T-helper 17 cell (primary cell): ENCODE results near the gene EDA. TPM values are rescaled to one million over a fixed set of nuclear protein-coding genes. Genes with fewer than 3 reads are reported as not detected.
"Not testable (repeated sequence)": the region's sequence is repeated elsewhere in the genome, so short reads cannot be mapped to it uniquely, and the experiment has no call there.

Experiments used
- ATAC-seq: fragments of 150-1000 bp; cut with Tn5 transposase; 2 replicates; pipeline ENCODE4 v1.10.0; 2021; ENCODE audit warnings: mild to moderate bottlenecking, moderate library complexity
- DNase-seq, 3 donors: peaks; one replicate each; pipeline versions ENCODE4 v3.0.0 to v3.0.0-alpha.2; 2020 to 2021
- H3K9me3 ChIP-seq: one replicate; pipeline ENCODE4 v1.7.0; 2013; ENCODE audit warnings: low read length, mild to moderate bottlenecking; ENCODE audit not compliant: control insufficient read depth, poor library complexity, severe bottlenecking
- H3K27ac Mint-ChIP-seq: one replicate; pipeline ENCODE4 v1.8.0; 2022; ENCODE audit warnings: mild to moderate bottlenecking, moderate library complexity, mixed read lengths
- H3K27me3 Mint-ChIP-seq: one replicate; pipeline ENCODE4 v1.8.0; 2022; ENCODE audit warnings: mixed read lengths
- H3K36me3 Mint-ChIP-seq: one replicate; pipeline ENCODE4 v1.8.0; 2022; ENCODE audit warnings: low read depth, mixed read lengths
- H3K4me1 Mint-ChIP-seq: one replicate; pipeline ENCODE4 v1.8.0; 2022; ENCODE audit warnings: mild to moderate bottlenecking, mixed read lengths
- H3K4me3 Mint-ChIP-seq: one replicate; pipeline ENCODE4 v1.8.0; 2022; ENCODE audit warnings: mild to moderate bottlenecking, moderate library complexity, mixed read lengths
- total RNA-seq, 4 donors: library from RNA in 2 of 4; stranded (reverse) in 2 of 4; gene quantifications; one replicate each; pipeline ENCODE4 v1.2.3 and lab custom pipeline; 2022 to 2026

Gene EDA
- total RNA-seq, 2 donors from 2014 or later, result 5.9 to 13.6 TPM

DNA sequence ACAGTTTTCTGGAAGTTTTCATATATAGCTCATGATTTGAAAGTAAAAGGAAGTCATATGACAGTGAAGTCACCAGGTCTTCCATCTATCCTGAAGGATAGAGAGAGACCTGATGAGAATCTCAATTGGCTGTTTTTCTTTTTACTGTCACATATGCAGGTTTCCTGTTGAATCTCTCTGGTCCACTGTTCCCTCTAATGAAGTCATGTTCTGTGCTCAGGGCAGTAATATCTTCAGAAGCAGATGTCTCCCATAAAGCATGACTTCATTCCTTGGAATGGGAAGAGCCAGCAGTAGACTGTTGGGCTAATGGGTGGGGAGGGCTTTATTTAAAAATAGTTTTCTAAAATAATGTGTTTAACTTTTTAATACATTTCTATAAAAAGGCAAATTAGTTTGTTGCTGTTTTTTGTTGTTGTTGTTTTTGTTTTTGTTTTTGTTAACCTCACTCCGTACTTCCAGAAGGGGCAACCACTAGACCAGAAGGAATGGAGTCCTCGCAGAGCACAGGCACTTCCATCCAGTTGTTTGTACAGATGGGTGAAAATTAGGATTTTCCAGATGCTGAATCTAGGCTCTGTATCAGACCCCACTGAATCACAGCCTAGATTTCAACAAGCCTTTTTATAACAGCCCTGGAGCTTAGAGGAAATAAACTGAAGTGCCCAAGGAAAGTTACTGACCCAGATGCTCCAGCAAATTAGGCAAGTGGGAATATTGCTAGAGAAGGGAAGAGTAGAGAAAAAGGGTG is 379.6 kb downstream of the EDA start:
- DNase-seq, result no peak
- no peaks in the 10 kb centered on the region for H3K4me1 Mint-ChIP-seq
- H3K9me3 ChIP-seq, result no peaks in the 10 kb centered on the region
- no peak overlapping the region for H3K4me3 Mint-ChIP-seq
- no peaks in the 10 kb centered on the region for H3K36me3 Mint-ChIP-seq
- no peak for ATAC-seq
- no peaks in the 10 kb centered on the region for H3K27me3 Mint-ChIP-seq
- H3K27ac Mint-ChIP-seq, result no peak overlapping the region

DNA sequence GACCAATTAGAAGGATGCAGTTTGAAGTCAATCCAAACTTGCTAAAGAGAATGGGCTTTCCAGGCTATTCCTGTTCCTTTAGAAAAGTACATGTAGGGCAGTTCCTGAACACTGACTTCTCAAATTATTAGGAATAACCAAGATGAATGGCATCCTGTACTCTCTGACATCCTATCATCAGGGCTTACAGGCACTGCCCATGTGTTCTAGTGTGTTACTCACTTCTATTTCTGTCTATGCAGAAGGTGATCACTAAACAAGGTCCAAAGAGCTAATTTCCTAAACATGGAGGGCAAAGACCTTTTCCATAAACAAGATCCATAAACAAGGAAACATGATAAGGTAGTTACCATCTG is 380.2 kb downstream of the EDA start:
- ATAC-seq, result no peak
- no peak for DNase-seq
- Mint-ChIP-seq H3K36me3 (no peaks in the 10 kb centered on the region), H3K27ac (no peak overlapping the region), H3K27me3 (no peaks in the 10 kb centered on the region), H3K4me1 (no peaks in the 10 kb centered on the region), H3K4me3 (no peak overlapping the region)
- no peaks in the 10 kb centered on the region for H3K9me3 ChIP-seq

DNA sequence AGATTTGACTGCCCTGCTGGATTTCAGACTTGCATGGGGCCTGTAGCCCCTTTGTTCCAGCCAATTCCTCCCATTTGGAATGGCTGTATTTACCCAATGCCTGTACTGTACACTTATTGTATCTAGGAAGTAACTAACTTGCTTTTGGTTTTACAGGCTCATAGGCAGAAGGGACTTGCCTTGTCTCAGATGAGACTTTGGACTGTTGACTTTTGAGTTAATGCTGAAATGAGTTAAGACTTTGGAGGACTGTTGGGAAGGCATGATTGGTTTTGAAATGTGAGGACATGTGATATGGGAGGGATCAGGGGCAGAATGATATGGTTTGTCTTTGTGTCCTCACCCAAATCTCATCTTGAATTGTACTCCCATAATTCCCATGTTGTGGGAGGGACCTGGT is 382.4 kb downstream of the EDA start:
- H3K4me3 Mint-ChIP-seq, H3K4me1 Mint-ChIP-seq, ATAC-seq, DNase-seq, H3K36me3 Mint-ChIP-seq, H3K9me3 ChIP-seq, H3K27ac Mint-ChIP-seq, H3K27me3 Mint-ChIP-seq: not testable (repeated sequence)

DNA sequence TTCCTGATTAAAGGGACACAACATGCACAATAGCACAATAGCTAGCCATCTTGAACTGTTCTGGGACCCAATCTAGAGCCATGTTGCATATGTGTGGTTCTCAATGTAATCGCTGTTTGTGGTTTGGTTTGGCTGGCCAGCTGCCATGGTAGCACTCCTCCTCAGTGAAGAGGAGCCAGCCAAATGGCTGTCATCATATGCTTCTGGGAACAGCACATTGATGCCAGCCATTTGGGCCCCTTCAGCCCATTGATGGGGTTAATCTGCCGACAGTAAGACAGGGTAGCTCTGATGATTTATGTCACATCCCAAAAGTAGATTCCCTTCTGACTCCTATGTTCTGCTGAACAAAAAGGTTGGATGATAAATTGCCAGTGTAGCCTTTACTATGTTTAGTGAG is 385.4 kb downstream of the EDA start:
- no peaks in the 10 kb centered on the region for H3K9me3 ChIP-seq
- H3K36me3 Mint-ChIP-seq, result no peaks in the 10 kb centered on the region
- H3K27me3 Mint-ChIP-seq, result no peaks in the 10 kb centered on the region
- no peak overlapping the region for H3K27ac Mint-ChIP-seq
- DNase-seq (no peak), ATAC-seq (no peak)
- no peaks in the 10 kb centered on the region for H3K4me1 Mint-ChIP-seq
- H3K4me3 Mint-ChIP-seq, result no peak overlapping the region

DNA sequence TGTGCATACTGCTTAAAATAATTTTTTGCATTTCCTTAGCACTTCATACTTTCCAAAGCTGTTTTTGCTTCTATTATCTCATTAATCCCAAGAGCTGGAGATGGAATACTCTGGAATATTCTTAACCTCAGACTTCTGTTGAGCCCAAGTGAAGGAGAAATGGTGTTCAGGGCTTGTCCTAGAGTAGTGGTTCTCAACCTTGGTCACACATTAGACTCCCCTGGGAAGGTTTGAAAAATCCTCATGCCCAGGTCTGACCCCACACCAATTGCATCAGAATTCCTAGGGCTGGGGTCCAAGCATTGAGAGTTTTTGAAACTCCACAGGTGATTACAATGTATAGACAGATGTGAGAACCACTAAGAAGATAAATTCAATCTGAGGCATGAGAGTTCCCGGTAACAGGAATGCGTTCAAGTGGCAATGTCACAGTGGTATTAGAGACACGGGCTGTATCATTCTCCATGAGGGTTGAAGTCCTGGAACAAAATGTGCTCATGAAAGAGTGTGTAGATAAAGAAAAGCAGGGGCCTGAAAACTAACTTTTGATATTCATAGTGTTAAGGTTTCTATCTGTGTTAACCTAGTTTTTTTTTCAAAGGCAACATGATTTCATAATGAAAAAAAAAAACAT is 385.9 kb downstream of the EDA start:
- H3K27me3 Mint-ChIP-seq, result no peaks in the 10 kb centered on the region
- H3K9me3 ChIP-seq, result no peaks in the 10 kb centered on the region
- DNase-seq (no peak), ATAC-seq (no peak)
- no peak overlapping the region for H3K27ac Mint-ChIP-seq
- no peaks in the 10 kb centered on the region for H3K36me3 Mint-ChIP-seq
- no peaks in the 10 kb centered on the region for H3K4me1 Mint-ChIP-seq
- H3K4me3 Mint-ChIP-seq, result no peak overlapping the region

DNA sequence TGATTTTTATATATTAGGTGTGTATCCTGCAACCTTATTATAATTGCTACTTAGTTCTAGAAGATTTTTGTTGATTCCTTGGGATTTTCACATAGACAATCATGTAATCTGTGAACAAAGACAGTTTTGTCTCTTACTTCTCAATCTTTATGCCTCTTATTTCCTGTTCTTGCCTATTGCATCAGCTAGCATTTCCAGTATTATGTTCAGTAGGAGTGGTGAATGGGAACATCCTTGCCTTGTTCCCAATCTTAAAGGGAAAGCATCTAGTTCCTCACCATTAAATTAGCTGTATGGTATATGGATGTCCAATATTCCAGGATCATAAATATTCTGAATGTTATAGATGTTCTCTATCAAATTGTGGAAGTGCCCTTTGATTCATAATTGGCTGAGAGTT is 392.0 kb downstream of the EDA start:
- DNase-seq (no peak), ATAC-seq (no peak)
- H3K36me3 Mint-ChIP-seq, result no peaks in the 10 kb centered on the region
- no peaks in the 10 kb centered on the region for H3K4me1 Mint-ChIP-seq
- no peak overlapping the region for H3K27ac Mint-ChIP-seq
- no peak overlapping the region for H3K4me3 Mint-ChIP-seq
- H3K27me3 Mint-ChIP-seq, result no peaks in the 10 kb centered on the region
- H3K9me3 ChIP-seq, result no peaks in the 10 kb centered on the region

DNA sequence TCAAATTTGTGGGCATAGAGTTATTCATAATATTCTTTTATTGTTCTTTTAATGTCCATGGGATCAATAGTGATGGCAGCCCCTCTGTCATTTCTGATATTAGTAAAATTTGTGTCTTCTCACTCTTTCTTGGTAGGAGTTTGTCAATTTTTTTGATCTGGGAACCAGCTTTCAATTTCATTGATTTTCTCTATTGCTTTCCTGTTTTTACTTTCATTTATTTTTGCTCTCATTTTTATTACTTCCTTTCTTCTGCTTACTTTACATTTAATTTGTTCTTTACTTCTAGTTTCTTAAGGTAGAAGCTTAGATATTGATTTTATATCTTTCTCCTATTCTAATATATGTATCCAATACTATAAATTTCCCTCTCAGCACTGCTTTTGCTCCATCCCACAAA is 393.1 kb downstream of the EDA start:
- Mint-ChIP-seq H3K27ac (no peak overlapping the region), H3K4me1 (peaks cover 4% of the 10 kb centered on the region), H3K27me3 (no peaks in the 10 kb centered on the region), H3K36me3 (no peaks in the 10 kb centered on the region), H3K4me3 (no peak overlapping the region)
- H3K9me3 ChIP-seq, result no peaks in the 10 kb centered on the region
- ATAC-seq (no peak), DNase-seq (no peak)

DNA sequence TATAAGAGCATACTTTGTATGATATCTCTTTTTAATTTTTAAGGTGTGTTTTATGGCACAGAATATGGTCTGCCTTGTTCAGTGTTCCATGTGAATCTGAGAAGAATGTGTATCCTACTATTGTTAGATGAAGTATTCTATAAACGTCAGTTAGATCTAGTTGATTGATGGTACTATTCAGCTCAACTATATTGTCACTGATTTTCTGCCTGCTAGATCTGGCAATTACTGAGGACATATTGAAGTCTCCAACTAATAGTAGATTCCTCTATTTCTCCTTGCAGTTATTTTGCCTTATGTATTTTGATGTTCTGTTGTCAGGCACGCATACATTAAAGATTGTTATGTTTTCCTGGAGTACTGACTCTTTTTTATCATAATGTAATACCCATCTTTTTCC is 394.1 kb downstream of the EDA start:
- no peaks in the 10 kb centered on the region for H3K9me3 ChIP-seq
- ATAC-seq (no peak), DNase-seq (no peak)
- H3K4me3 Mint-ChIP-seq, result no peak overlapping the region
- H3K4me1 Mint-ChIP-seq, result peaks cover 4% of the 10 kb centered on the region
- no peak overlapping the region for H3K27ac Mint-ChIP-seq
- H3K36me3 Mint-ChIP-seq, result no peaks in the 10 kb centered on the region
- H3K27me3 Mint-ChIP-seq, result no peaks in the 10 kb centered on the region

DNA sequence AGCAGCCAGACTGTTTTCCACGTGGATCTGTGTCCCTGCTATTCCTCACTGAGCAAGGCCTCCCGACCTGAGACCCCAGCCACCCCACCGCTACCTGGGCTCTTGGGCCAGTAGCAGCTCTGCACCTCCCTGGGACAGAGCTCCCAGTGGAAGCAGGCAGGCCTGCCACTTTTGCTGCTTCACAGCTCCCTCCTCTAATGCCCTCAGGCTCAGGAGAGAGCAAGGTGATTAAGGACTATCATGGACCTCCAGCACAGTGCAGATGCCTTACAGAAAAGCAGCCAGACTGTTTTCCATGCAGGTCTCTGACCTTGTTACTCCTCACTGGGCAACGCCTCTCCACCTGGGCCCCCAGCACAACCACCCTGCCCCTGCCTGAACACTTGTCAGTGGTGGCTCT is 396.8 kb downstream of the EDA start:
- no peak for ATAC-seq

DNA sequence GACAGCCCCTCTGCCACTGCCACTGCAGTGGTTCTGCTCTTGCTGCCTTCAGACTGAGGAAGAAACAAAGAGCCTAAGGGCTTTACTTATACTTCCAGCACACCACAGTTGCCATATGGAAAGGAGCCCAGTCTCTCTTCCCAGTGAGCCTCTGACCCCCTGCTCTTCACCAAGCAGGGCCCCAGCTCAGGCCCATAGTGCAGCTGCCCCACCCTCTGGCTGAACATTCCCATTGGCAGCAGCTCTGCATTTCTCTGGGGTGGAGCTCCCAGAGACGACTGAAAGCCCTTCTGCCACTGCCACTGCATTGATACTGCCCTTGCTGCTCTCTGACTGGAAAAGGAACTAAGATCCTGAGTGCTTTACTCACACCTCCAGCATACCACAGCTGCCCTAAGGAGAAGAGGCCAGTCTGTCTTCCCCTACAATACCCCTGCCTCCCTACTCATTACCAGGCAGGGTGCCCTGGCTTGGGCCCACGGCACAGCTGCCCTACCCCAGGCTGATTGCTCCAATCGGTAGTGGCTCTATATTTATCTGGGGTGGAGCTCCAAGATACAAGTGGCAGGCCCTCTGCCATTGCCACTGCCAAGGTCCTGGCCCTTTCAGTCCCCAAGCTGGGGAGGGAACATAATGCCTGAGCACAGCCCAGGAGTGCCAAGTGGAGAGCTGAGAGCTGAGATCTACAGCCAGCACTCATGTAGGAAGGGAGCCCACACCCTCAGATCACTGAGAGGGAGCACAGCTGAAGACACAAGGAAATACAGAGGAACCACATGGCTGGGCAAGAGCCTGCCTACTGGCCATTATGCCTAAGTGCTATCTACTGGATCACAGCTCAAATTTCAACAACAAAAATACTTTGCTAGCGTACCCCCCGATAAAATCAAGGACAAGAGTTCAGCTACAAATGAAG is 397.8 kb downstream of the EDA start:
- H3K9me3 ChIP-seq, result no peaks in the 10 kb centered on the region
- Mint-ChIP-seq H3K27me3 (no peaks in the 10 kb centered on the region), H3K27ac (no peak overlapping the region), H3K36me3 (peaks cover 2% of the 10 kb centered on the region), H3K4me1 (peaks cover 12% of the 10 kb centered on the region), H3K4me3 (no peak overlapping the region)
- DNase-seq (no peak), ATAC-seq (no peak)

More for the DNA sequence above, 396.8 kb downstream of the EDA start:
- H3K4me1 Mint-ChIP-seq, result peaks cover 12% of the 10 kb centered on the region
- H3K27ac Mint-ChIP-seq, result no peak overlapping the region
- no peak overlapping the region for H3K4me3 Mint-ChIP-seq
- no peak for DNase-seq
- H3K9me3 ChIP-seq, result no peaks in the 10 kb centered on the region
- H3K27me3 Mint-ChIP-seq, result no peaks in the 10 kb centered on the region
- peaks cover 2% of the 10 kb centered on the region for H3K36me3 Mint-ChIP-seq

DNA sequence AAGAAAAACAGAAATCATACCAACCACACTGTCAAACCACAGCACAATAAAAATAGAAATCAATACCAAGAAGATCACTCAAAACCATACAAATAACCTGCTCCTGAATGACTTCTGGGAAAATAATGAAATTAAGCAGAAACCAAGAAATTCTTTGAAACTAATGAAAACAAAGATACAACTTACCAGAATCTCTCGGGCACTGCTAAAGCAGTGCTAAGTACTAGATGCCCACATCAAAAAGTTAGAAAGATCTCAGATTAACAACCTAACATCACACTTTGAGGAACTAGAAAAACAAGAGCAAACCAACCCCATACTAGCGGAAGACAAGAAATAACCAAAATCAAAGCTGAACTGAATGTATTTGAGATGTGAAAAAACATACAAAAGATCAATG is 400.6 kb downstream of the EDA start:
- DNase-seq, result no peak
- H3K27me3 Mint-ChIP-seq, result no peaks in the 10 kb centered on the region
- H3K36me3 Mint-ChIP-seq, result peaks cover 2% of the 10 kb centered on the region
- H3K4me3 Mint-ChIP-seq, result peak overlapping the region; percentile 15
- H3K9me3 ChIP-seq, result no peaks in the 10 kb centered on the region
- peak overlapping the region; percentile 6 for H3K27ac Mint-ChIP-seq
- H3K4me1 Mint-ChIP-seq, result peaks cover 12% of the 10 kb centered on the region
- ATAC-seq, result peak; percentile 40

DNA sequence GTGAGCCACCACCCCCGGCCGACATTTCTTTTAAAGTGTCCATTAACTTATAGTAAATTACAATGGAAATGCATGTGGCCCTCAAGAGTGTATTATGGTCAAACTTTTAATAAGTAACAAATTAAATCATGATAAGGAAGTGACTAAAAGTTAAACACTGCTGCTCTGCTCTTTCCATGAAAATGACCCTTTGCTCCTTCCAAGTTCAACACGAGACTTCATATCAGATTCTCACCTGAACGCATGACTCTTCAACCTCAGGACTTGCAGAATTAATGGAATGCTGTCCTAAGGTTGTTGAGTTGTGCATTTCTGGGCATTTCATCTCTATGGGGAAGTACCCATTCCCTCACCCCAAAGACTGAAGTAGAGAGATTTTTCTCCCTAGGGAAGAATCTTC is 406.7 kb downstream of the EDA start:
- no peak for DNase-seq
- ATAC-seq, result no peak
- no peaks in the 10 kb centered on the region for H3K27me3 Mint-ChIP-seq
- H3K4me3 Mint-ChIP-seq, result no peak overlapping the region
- peaks cover 14% of the 10 kb centered on the region for H3K4me1 Mint-ChIP-seq
- no peaks in the 10 kb centered on the region for H3K9me3 ChIP-seq
- H3K36me3 Mint-ChIP-seq, result peaks cover under 1% of the 10 kb centered on the region
- H3K27ac Mint-ChIP-seq, result no peak overlapping the region

DNA sequence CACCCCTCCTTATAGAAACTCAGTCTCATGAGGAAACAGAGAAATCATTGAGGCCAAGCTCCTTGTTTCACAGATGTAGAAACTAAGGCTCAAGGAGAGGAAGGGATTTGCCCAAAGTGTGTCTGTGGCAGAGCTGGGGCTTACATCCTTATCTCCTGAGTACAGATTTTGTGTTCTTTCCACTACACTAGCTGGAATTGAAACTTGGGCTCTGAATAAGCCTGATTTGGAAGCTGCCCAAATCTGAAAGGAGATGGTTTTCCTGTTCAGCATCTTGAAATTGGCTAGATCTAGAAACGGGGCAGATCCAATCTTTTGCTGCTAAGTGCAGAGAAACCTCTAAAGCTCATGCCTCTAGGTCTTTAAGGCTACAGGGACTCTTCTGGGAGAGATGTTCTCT is 409.6 kb downstream of the EDA start:
- Mint-ChIP-seq H3K4me1 (peaks cover 23% of the 10 kb centered on the region), H3K27ac (no peak overlapping the region)
- ATAC-seq, result no peak

More for the DNA sequence above, 409.6 kb downstream of the EDA start:
- Mint-ChIP-seq H3K4me3 (peak overlapping the region; percentile 53), H3K27me3 (no peaks in the 10 kb centered on the region), H3K36me3 (no peaks in the 10 kb centered on the region)
- no peak for DNase-seq
- no peaks in the 10 kb centered on the region for H3K9me3 ChIP-seq
